ENCODE data around the gene ZNF789. TPM values are rescaled to one million over a fixed set of nuclear protein-coding genes. Genes with fewer than 3 reads are reported as not detected.

Gene ZNF789
- total and polyA plus RNA-seq, 2 of the 13 experiments (the other 11 are each of a cell fraction or from before 2014, with no cell fraction given), result 19.8 to 25.1 TPM

- TF ChIP-seq ZNF280B (CRISPR knock-in tag; IDR thresholded peaks at IDR 0.05; ENCODE audit: borderline replicate concordance) (no peak), E2F2 (CRISPR knock-in tag; IDR thresholded peaks at IDR 0.05; ENCODE audit: borderline replicate concordance) (no peak), ZNF282 (IDR thresholded peaks at IDR 0.05; ENCODE audit: partially characterized antibody) (no peak), PITX1 (CRISPR knock-in tag; IDR thresholded peaks at IDR 0.05) (no peak), ZNF660 (CRISPR knock-in tag; IDR thresholded peaks at IDR 0.05; ENCODE audit: borderline replicate concordance, low read depth) (no peak), GTF3A (CRISPR knock-in tag; conservative IDR thresholded peaks at IDR 0.05) (0 out of 2 replicates have a peak, but pooled peaks have one; percentile 55), ZNF20 (CRISPR knock-in tag; IDR thresholded peaks at IDR 0.05) (no peak), ZNF710 (CRISPR knock-in tag; IDR thresholded peaks at IDR 0.05; ENCODE audit: borderline replicate concordance) (peak; percentile 67; the same call in 1 of the 2 replicates), ZBTB1 (CRISPR knock-in tag; IDR thresholded peaks at IDR 0.05; ENCODE audit: borderline replicate concordance) (no peak), NCOA5 (CRISPR knock-in tag; IDR thresholded peaks at IDR 0.05) (no peak), SKI (IDR thresholded peaks at IDR 0.05; ENCODE audit: partially characterized antibody) (peak; percentile 52), ZNF354B (CRISPR knock-in tag; IDR thresholded peaks at IDR 0.05) (no peak), PHF20 (CRISPR knock-in tag; IDR thresholded peaks at IDR 0.05) (peak; percentile 85), KLF12 (CRISPR knock-in tag; IDR thresholded peaks at IDR 0.05; ENCODE audit: borderline replicate concordance) (no peak), KLF9 (CRISPR knock-in tag; IDR thresholded peaks at IDR 0.05; ENCODE audit: low read depth) (peak; percentile 3; the same call in 1 of the 2 replicates), PRMT3 (CRISPR knock-in tag; IDR thresholded peaks at IDR 0.05; ENCODE audit: borderline replicate concordance, low read depth) (0 out of 2 replicates have a peak, but pooled peaks have one; percentile 31), GABPA (IDR thresholded peaks at IDR 0.05; ENCODE audit: low read depth, low read length) (0 out of 2 replicates have a peak, but pooled peaks have one; percentile 28), GABPA (CRISPR knock-in tag; IDR thresholded peaks at IDR 0.05; ENCODE audit: low read depth) (peak; percentile 71), ZNF614 (CRISPR knock-in tag; IDR thresholded peaks at IDR 0.05; ENCODE audit: borderline replicate concordance) (peak; percentile 90; the same call in 1 of the 2 replicates), ZNF225 (CRISPR knock-in tag; IDR thresholded peaks at IDR 0.05) (peak; percentile 75; the same call in 1 of the 2 replicates), ZIK1 (CRISPR knock-in tag; IDR thresholded peaks at IDR 0.05; ENCODE audit: borderline replicate concordance, low read depth) (peak; percentile 86), ZBTB25 (CRISPR knock-in tag; IDR thresholded peaks at IDR 0.05) (peak; percentile 97)
Measured at GRCh38 chr7:99438573-99439480, 33.9 kb upstream of the ZNF789 start, which contains the start of the genes CPSF4 and PTCD1 (continued).

Measured in HepG2 (cell line).